Posterior vena cava (tissue), 2 donors: ENCODE data around the gene PM20D2. TPM values are rescaled to one million over a fixed set of nuclear protein-coding genes. Genes with fewer than 3 reads are reported as not detected.
A peak's percentile ranks its signal among the peaks of the same experiment; 100 is the strongest.
"Not testable (repeated sequence)": the region's sequence is repeated elsewhere in the genome, so short reads cannot be mapped to it uniquely, and the experiment has no call there.

Experiments used
- DNase-seq: peaks from one replicate; pipeline ENCODE4 v3.0.0-alpha.2; 2020; ENCODE audit warnings: low spot score
- intact Hi-C, 2 donors: fragments of 100-400 bp; cut with DNase I; formaldehyde crosslinking; loops; one replicate each; pipeline versions ENCODE4 v1.14.1 to v1.14.2; 2022 to 2023
- long read RNA-seq, 2 donors: library from polyadenylated mRNA; unstranded; transcript quantifications; one replicate each; pipeline ENCODE4 v2.0.0, GENCODE V29; 2020 to 2021
- total RNA-seq, 2 donors: library from RNA; stranded (reverse); fragmentation: NEBNext Ultra II Directional; extraction: Animal tissue kit (Norgen Biotek cat#: 25700); gene quantifications; one replicate each; pipeline ENCODE4 v1.2.1, GENCODE V29; 2021
- donor health status: DM: yes; HTN: yes; CAD: no.
- donor health status: DM: yes; HTN: yes; CAD: no.

Gene PM20D2, protein sequence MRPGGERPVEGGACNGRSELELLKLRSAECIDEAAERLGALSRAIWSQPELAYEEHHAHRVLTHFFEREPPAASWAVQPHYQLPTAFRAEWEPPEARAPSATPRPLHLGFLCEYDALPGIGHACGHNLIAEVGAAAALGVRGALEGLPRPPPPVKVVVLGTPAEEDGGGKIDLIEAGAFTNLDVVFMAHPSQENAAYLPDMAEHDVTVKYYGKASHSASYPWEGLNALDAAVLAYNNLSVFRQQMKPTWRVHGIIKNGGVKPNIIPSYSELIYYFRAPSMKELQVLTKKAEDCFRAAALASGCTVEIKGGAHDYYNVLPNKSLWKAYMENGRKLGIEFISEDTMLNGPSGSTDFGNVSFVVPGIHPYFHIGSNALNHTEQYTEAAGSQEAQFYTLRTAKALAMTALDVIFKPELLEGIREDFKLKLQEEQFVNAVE
- 10 to 100 TPM in 1 of 2 donors, 1 to 10 TPM in 1; 9.1 to 14.0 TPM for total RNA-seq
- long read RNA-seq, donor 1, partial matches to known transcripts, result 0 of 8 reads
- long read RNA-seq, donor 1, other reads (novel, unspliced or antisense), result 8 of 8 reads
- long read RNA-seq, donor 2, partial matches to known transcripts, result 1 of 3 reads
- long read RNA-seq, donor 2, other reads (novel, unspliced or antisense), result 2 of 3 reads

DNA sequence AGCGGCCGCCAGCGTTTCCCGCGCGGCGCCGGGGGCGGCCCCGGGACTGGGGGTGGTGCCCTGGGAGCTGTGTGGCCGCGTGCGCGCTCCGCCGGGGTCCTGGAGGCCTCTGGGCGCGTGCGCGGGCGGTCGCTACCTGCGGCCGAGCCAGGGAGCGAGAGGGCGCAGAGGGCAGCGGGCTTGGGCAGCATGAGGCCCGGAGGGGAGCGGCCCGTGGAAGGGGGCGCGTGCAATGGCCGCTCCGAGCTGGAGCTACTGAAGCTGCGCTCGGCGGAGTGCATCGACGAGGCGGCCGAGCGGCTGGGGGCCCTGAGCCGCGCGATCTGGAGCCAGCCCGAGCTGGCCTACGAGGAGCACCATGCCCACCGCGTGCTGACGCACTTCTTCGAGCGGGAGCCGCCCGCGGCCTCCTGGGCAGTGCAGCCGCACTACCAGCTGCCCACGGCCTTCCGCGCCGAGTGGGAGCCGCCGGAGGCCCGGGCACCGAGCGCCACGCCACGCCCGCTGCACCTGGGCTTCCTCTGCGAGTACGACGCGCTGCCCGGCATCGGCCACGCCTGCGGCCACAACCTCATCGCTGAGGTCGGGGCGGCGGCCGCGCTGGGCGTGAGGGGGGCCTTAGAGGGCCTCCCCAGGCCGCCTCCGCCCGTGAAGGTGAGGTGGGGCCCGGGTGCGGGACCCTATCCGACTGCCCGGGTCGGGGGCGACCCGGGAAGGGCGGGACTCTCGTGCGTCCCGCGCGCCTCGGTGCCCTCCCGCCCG is at the start of gene PM20D2:
Gene PM20D2, plus strand, starts transcription at position 100 of the 762 bp plus-strand sequence. Its CDS starts 90 bp downstream, at position 190.
- DNase-seq, result peak; percentile 87
- intact Hi-C loops, result loop anchor here in 1 of 2 donors (10.0 kb wide), 1 partner anchor 111 kb away; no protein-coding TSS in a partner anchor

DNA sequence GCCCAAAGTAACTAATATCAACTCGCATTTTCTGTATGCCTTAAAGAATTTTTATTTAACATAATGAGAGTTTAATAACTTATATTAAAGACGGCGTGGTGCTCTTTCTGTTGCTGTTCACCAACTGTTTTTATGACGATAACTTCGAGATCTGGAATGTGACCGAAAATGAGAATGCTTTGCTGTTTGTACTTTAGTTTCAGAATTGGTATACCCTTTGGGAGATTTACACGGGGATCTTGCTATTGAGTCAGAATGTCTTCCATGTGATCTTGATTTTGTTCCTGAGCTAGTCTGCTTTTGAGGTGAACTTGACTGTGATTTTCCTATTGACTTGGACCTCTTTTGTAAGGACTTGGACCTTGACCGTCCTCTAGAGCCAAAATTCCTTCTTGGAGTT is 47.4 kb upstream of the PM20D2 start:
- DNase-seq, result no peak
- intact Hi-C loops, result no loop called here

DNA sequence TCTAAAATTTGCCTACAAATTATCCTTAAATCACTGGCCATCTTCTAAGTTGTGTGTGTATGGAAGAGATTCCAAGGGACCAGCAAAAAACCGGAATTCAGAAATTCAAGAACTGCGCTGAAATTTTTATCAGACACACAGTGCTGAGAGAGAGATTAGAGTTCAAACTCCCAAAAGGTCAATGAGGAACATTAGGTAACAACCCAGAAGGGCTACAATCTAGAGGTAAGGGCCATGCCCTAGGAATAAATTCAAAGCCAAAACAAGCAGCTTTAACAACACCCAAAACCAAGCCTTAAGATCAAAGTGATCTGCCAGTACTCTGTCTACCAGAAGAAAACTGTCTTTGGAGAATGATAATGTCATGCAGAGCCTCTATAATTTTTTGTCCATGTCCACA is 45.7 kb upstream of the PM20D2 start:
- intact Hi-C loops, result no loop called here
- DNase-seq, result no peak

DNA sequence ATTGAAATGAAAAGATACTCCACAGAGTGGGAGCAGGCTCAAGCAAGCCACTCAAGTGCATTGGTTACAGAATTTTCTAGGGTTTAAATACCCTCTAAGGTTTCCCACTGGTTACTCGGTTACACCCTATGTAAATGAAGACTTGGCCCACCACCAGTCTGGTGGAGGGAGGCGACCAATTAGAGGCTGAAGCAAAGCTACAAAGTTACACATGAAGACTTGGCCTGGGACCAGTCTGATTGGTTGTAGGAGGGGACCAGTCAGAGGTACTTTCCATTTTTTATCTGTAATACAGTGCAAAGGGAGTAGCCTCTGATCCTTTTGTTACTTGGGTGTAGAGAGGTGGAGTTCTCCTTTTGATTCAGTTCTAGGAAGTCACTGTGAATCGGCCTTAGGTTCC is 35.6 kb upstream of the PM20D2 start:
- no peak for DNase-seq
- intact Hi-C loops, result loop anchor here (10.0 kb wide), 2 partner anchors 125 to 135 kb away; no protein-coding TSS in a partner anchor

DNA sequence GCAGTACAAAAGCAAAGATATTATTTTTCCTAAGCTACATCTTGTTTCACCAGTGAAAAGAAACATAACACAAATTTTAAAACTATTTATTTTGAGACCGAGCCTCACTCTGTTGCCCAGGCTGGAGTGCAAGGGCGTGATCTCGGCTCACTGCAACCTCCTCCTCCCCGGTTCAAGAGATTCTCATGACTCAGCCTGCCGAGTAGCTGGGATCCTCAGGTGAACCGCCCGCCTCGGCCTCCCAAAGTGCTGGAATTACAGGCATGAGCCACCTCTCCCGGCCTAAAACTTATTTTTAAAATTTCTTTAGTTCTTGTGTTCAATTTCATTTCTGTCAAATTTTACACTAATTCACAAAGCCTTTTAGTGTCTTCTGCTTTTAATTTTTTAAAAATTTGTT is 33.9 kb upstream of the PM20D2 start:
- intact Hi-C loops, result loop anchor here (10.0 kb wide), 2 partner anchors 127 to 137 kb away; no protein-coding TSS in a partner anchor
- no peak for DNase-seq

DNA sequence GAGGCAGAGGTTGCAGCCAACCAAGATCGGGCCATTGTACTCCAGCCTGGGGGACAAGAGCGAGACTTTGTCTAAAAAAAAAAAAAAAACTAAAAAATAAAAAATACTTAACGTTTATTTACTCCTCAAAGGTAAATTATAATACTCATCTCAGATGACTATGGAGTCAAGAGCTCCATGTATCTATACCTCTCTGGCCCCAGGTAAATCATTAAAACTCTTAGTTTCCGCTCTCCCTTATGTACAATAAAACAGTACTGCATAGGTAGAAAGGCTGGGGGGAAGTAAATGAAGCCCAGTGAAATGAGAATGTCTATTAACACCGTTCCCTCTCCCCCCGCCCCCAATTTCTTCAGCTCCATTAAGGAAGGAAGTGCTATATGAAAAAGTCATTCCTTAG is 29.2 kb upstream of the PM20D2 start:
- DNase-seq, result no peak
- intact Hi-C loops, result loop anchor here (2.0 to 10.0 kb wide), 4 partner anchors 32 to 142 kb away; no protein-coding TSS in a partner anchor

DNA sequence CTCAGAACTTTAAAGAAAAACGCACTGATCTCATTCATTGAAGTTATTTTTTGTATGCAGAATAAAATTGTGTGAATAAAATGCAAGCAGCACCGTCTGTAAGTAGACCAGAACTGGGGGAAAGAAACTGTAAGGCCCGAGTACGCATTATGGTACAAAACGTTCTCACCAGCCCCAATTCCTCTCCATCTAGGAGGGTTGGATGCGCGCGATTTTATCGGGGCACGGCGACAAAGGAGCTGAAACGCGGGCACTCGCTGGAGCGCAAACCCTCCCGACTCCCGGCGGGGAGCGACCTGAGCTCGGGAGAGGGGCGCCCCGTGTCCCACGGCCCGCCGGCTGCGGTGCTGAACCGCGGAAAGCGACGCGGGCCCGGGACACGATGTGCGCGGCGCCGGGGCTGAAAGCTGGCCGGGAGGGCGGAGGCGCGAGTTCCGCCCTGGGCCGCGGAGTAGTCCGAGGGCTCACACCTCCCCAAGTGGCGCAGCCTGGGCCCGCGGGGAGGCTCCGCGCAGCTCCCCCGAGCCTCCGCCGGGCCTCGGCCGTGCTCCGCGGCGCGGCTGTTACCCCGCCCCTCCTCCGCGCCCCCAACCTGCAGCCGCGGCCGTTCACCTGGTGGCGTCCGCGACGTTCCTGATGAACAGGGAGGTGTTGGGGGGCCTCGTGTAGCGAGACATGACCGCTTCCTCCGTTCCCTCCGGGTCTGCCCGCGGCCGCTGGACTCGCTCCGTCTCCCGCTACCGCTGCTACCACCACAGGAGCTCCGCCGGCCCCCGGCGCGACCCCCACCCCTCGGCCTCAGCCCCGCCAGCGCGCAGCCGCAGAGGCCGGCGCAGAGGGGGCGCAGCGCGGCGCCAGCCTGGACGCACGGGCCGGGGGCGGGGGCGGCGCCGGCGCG is 28.4 kb upstream of the PM20D2 start, which contains the start of gene SRSF12:
Gene SRSF12, minus strand, starts transcription at position 861 of the 898 bp plus-strand sequence. Its CDS starts 184 bp downstream, at position 677.
- DNase-seq, result peak; percentile 85
- intact Hi-C loops, result loop anchor here (2.0 to 10.0 kb wide), 4 partner anchors 33 to 143 kb away; no protein-coding TSS in a partner anchor

DNA sequence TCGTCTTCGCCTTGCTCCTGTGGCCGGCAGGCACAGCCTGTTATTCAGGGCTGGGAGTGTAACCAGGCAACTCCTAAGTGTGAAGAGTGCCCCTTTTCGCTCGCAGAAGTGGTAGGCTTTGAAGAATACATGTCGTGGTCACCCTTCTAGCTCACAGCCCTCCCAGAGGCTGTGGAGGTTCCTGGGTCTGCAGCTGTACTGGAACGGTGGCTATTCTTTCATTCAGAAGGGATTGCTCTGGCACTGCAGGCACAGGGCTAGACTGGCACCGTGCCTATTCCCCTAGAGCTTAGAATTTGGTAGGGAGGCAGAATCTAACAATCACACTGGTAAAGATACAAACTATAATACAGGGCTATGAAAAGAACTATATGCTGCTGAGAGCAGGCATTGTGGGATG is 26.9 kb upstream of the PM20D2 start:
- DNase-seq, result no peak
- intact Hi-C loops, result loop anchor here (5.0 to 10.0 kb wide), 3 partner anchors 118 to 144 kb away; no protein-coding TSS in a partner anchor

DNA sequence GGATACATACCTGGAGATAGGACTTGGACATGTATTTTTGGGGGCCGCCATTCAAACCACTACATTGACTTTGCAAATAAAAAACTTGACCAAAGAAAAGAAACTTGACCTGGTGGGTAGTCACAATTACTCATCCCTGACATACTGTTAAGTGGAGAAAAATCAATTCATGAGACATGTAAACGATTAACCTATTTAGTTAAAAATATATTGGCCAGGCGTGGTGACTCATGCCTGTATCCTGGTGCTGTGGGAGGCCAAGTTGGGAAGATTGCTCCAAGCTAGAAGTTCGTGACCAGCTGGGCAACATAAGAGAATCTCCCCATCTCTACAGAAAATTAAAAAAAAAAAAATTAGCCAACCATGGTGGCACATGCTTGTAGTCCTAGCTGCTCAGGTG is 25.5 kb upstream of the PM20D2 start:
- no peak for DNase-seq
- intact Hi-C loops, result loop anchor here in 1 of 2 donors (5.0 kb wide), 1 partner anchor 122 kb away; no protein-coding TSS in a partner anchor

DNA sequence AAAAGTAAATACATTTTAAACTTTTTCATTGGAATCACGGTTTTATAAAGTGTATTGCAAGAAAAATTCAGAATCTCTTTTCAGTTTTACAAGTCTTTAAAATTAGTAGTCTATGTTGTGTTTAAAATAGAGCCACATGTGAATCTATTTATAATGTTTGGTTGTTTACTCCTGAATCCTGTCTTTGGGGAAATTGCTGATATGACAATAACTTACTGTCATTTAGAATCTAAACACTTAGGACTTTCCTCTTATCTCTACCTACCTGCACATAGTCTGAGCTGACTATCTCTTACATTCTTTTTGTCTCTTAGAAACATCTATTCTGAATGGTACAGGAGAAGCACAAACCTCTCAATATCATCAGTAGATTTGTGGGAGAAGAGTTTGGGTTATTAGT is 23.9 kb upstream of the PM20D2 start:
- no peak for DNase-seq
- intact Hi-C loops, result loop anchor here in 1 of 2 donors (5.0 kb wide), 1 partner anchor 120 kb away; no protein-coding TSS in a partner anchor

DNA sequence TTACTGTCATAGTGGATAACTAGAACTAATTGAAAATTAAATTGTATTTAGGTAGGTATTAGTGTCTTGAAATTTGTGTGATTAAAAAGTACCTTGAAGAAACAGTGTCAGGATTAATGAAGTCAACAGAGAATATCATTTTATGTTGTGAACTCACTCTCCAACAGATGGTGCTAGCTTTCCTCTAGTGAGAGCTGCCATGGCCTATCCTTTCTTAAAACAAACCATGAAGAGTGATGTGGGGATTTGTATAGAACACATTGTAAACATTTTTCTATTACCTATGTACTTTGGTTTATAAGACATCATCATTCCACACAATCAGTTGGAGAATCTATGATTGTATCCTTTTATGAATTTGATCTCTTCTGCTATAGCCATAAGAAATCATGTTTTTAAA is 23.2 kb upstream of the PM20D2 start:
- DNase-seq, result no peak
- intact Hi-C loops, result loop anchor here in 1 of 2 donors (5.0 kb wide), 1 partner anchor 120 kb away; no protein-coding TSS in a partner anchor

DNA sequence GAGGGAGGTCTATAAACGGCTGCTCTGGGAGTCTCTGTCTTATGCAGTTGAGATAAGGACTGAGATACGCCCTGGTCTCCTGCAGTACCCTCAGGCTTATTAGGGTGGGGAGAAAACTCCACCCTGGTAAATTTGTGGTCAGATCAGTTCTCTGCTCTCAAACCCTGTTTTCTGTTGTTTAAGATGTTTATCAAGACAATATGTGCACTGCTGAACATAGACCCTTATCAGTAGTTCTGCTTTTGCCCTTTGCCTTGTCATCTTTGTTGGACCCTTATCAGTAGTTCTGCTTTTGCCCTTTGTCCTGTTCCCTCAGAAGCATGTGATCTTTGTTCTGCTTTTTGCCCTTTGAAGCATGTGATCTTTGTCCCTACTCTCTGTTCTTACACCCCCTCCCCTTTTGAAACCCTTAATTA is 17.6 kb upstream of the PM20D2 start:
- intact Hi-C loops, DNase-seq: not testable (repeated sequence)

DNA sequence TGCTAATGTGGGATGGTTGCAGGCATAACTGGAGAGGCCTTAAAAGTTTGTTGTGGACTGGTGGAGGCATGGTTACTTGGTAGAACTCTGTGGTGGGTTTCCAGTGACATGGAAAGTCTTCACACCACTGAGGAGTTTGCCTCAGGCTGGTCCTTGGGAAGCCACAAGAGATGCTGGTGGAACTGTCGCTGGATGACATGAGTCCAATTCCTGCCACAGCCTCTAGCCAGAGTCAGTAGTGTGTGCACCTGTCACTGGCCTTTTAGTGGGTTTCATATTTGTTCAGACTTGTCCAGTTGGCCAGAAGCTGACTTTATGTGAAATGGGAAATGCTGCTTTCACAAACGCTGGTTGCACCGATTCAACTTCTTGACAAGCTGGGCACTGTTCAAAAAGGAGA is 14.3 kb upstream of the PM20D2 start:
- intact Hi-C loops, result no loop called here

DNA sequence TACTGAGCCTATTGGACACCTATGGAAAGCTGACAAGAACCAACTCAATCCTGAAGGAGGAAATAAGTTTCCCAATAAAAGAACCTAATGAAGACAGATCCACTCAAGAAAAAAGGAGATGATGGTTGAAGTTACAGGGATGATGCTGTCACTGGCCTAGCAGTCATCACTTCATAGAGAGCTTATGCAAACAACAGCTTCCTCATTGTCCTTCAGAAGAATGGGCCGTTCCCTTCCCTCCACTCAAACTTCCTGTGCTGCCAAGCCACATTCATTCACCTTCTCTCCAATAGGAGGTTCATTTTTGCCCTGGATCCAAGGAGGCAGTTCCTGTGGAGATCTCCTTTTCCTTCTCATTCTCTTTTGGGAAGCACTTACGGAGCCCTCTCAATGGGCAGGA is 13.8 kb upstream of the PM20D2 start:
- no peak for DNase-seq

More for the DNA sequence above, 14.3 kb upstream of the PM20D2 start:
- DNase-seq, result no peak

DNA sequence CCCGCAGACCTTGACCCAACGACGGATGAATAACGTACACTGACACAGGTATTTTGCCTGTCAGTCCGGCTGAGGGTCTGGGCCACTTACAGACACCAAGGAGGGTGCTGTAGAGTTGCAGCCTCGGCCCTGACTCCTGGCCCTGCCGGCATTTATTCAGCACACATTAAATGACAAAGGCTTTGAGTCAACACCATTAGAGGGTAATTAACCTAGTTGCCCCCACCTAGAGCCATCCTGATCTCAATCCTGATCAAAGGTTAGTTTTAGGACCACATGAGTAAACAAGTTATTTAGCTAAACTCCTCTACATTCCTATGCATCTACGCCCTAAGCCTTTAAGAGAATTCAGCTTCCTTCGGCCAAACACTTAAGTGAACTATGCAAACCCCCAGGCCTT is 11.9 kb upstream of the PM20D2 start:
- intact Hi-C loops, result no loop called here

More for the DNA sequence above, 13.8 kb upstream of the PM20D2 start:
- intact Hi-C loops, result no loop called here

DNA sequence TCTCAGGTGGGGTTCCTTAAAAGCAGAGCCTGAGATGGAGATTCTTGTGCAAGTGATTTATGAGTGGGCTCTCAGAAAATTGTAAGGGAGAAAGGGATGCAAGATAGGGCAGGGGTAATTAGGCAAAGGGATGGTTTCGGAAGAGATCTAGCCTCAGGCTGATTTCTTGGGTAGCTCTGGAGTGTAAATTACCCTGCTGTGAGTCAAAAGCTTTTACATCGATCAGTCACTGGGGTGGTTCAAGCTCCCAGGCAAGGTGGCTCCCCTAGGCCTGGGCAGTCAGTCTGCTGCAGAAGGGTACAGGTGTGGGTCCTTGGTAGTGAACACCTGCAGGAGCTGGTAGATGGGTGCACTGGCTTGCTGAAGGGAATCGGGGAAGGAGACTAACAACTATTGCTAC is 11.1 kb upstream of the PM20D2 start:
- no peak for DNase-seq
- intact Hi-C loops, result no loop called here

More for the DNA sequence above, 11.9 kb upstream of the PM20D2 start:
- DNase-seq, result no peak

DNA sequence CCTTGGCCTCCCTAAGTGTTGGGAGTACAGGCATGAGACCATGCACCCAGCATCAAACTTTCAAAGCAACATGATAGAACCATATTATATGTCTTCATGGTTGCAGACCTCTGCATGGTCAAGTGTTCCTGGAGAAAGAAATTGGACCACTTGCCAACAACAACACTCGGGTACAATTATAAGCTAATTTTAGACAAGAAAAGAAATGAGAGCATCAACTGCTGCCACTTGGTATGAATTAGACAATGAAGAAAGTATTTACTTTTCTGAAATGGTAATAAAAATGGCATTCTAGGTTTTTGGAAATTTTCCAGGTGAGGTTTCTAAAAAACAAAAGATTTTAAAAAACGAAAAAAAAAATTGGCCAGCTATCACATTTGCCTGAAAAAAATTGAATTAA is 7.7 kb upstream of the PM20D2 start:
- intact Hi-C loops, result no loop called here
- no peak for DNase-seq
